ENCODE data around the gene HEATR1. TPM values are rescaled to one million over a fixed set of nuclear protein-coding genes. Genes with fewer than 3 reads are reported as not detected.

HEATR1 gene
- 10 to 100 TPM; 31.0 to 40.3 TPM for total RNA-seq

GRCh38 chr1:236603991-236604904, at the start of gene HEATR1:
Gene HEATR1 (minus strand): TSS chr1:236604516. CDS start chr1:236604095, 421 bp downstream.

GRCh38 chr1:236523704-236524141, 80.6 kb downstream of the HEATR1 start, which contains the start of gene LGALS8:
Gene LGALS8 (plus strand): TSS chr1:236523982. CDS start chr1:236526071, 2,089 bp downstream.

Other genes starting within 250 kb of the HEATR1 start
- under 1 TPM in 1 of 2 donors, not detected in 1; 0.34 TPM for gene EDARADD, start 210.2 kb downstream of the HEATR1 start, total RNA-seq
- gene LGALS8, start 80.5 kb downstream of the HEATR1 start, total RNA-seq: 10 to 100 TPM; 81.6 to 94.6 TPM
- gene ACTN2, start 82.0 kb upstream of the HEATR1 start, total RNA-seq: under 1 TPM; 0.33 to 0.34 TPM
- gene MTR, start 190.8 kb upstream of the HEATR1 start, total RNA-seq: 10 to 100 TPM; 23.1 to 26.0 TPM